SU-DHL-6 (cell line): Measurements from ENCODE around the gene OR5H6.

Experiments used
- EZH2phosphoT487 ChIP-seq: fragments of 200-600 bp; sonication (generic), shearing (Covaris generic); conservative IDR thresholded peaks from 2 replicates; pipeline ENCODE4 v1.6.1; 2018; ENCODE audit warnings: mild to moderate bottlenecking, antibody characterized with exemption, low read length, moderate library complexity, mixed read lengths
- TF ChIP-seq, protein P1 (sequence below): fragments of 200-600 bp; sonication (generic); IDR thresholded peaks from one replicate; pipeline ENCODE4 v1.5.1; 2017; ENCODE audit warnings: antibody characterized with exemption, mild to moderate bottlenecking, low read length, moderate library complexity; ENCODE audit not compliant: insufficient read depth, poor library complexity, severe bottlenecking

GRCh38 chr3:98282205-98282604 lies 18.2 kb downstream of the OR5H6 start, which contains the start of gene OR5H2:
- TF ChIP-seq, protein P1, sequence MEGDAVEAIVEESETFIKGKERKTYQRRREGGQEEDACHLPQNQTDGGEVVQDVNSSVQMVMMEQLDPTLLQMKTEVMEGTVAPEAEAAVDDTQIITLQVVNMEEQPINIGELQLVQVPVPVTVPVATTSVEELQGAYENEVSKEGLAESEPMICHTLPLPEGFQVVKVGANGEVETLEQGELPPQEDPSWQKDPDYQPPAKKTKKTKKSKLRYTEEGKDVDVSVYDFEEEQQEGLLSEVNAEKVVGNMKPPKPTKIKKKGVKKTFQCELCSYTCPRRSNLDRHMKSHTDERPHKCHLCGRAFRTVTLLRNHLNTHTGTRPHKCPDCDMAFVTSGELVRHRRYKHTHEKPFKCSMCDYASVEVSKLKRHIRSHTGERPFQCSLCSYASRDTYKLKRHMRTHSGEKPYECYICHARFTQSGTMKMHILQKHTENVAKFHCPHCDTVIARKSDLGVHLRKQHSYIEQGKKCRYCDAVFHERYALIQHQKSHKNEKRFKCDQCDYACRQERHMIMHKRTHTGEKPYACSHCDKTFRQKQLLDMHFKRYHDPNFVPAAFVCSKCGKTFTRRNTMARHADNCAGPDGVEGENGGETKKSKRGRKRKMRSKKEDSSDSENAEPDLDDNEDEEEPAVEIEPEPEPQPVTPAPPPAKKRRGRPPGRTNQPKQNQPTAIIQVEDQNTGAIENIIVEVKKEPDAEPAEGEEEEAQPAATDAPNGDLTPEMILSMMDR, result no peak
- no peak for TF ChIP-seq EZH2phosphoT487
